AG09309 (cell line): Measurements from ENCODE around the gene TMPRSS9.

Experiments used
- DNase-seq: peaks from one replicate; pipeline ENCODE4 v3.0.0-alpha.2; 2010; ENCODE audit warnings: low read depth
- H3K4me3 ChIP-seq: 2 replicates; pipeline ENCODE4 v1.5.1; 2011; ENCODE audit warnings: mild to moderate bottlenecking, low read depth, low read length, moderate library complexity; ENCODE audit not compliant: control insufficient read depth
- TF ChIP-seq, protein P1 (sequence below): IDR thresholded peaks from 2 replicates; pipeline ENCODE4 v1.5.1; 2011; ENCODE audit warnings: mild to moderate bottlenecking, low read depth, low read length, inconsistent platforms; ENCODE audit not compliant: insufficient read depth, control insufficient read depth; ENCODE audit errors: missing control alignments

The TMPRSS9 gene

DNA sequence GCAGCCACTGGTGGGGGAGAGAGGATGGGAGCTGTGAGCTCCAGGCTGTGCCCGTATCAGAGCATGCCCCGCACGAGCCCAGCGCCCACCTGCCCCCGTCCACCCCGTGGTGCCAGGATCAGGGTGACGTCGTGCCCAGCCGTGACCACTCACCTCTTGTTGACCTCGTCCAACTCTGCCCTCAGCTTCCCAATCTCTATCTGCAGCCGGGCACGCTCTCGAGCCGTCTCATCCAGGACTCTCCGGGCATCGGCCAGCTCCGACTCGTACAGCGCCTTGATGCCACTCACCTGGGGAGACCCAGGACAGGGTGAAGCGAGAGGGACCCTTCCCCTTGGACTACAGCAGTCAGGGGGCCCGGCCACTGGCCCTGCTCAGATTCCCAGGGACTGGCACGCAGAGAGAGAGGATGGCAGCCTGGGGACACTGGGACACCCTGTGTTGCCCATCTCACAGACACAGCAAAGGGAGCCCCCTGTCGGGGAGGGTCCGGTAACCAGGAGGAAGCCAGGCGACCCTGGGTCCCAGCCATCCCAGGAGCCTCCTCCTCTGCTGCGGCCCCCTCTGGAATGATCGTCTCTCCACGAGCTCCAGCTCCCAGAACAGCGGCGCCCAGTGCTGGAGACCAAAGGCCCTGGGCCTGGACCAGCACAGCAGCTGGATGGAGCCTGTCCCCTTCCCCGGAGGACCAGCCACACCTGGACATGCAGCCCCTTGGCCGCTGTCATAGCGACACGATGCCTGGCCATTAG lies 84.4 kb downstream of the TMPRSS9 start:
- no peak overlapping the region for H3K4me3 ChIP-seq
- DNase-seq, result no peak
- TF ChIP-seq, protein P1, sequence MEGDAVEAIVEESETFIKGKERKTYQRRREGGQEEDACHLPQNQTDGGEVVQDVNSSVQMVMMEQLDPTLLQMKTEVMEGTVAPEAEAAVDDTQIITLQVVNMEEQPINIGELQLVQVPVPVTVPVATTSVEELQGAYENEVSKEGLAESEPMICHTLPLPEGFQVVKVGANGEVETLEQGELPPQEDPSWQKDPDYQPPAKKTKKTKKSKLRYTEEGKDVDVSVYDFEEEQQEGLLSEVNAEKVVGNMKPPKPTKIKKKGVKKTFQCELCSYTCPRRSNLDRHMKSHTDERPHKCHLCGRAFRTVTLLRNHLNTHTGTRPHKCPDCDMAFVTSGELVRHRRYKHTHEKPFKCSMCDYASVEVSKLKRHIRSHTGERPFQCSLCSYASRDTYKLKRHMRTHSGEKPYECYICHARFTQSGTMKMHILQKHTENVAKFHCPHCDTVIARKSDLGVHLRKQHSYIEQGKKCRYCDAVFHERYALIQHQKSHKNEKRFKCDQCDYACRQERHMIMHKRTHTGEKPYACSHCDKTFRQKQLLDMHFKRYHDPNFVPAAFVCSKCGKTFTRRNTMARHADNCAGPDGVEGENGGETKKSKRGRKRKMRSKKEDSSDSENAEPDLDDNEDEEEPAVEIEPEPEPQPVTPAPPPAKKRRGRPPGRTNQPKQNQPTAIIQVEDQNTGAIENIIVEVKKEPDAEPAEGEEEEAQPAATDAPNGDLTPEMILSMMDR, result no peak

DNA sequence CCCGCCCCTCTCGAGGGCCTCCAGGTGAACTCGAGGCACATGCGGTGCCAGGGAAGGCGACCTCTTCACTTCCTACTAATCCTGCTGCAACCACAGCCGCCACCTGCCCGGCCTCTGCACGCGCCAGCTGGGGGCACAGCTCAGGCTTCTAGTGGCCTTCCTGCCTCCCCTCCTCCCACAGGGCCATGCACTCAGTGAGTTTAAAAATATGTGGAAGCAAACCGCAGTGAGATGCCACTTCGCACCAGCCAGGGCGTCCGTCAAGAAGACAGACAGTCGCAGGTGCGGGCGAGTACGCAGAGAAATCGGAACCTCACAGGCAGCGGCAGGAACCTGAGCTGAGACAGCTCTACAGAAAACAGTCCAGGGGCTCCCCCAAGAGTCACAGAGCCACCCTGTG lies 86.3 kb downstream of the TMPRSS9 start:
- no peak for DNase-seq
- no peak overlapping the region for H3K4me3 ChIP-seq

DNA sequence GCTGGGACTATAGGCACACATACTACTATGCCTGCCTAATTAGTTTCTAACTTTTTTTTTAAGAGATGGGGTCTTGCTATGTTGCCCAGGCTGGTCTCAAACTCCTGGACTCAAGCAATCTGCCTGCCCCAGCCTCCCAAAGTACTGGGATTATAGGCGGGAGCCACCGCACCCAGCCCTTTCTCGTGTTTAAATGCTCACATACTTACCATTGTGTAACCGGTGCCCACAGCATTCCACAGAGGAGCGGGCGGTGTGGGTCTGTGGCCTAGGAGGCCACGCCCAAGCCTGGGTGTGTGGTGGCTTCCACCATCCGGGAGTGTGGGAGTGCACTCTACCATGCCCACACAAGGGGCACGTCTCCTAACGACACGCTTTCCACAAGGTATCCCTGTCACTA lies 89.0 kb downstream of the TMPRSS9 start:
- no peak for DNase-seq
- TF ChIP-seq, protein P1, result no peak
- H3K4me3 ChIP-seq, result no peak overlapping the region

More for the DNA sequence above, 86.3 kb downstream of the TMPRSS9 start:
- TF ChIP-seq, protein P1, result no peak

DNA sequence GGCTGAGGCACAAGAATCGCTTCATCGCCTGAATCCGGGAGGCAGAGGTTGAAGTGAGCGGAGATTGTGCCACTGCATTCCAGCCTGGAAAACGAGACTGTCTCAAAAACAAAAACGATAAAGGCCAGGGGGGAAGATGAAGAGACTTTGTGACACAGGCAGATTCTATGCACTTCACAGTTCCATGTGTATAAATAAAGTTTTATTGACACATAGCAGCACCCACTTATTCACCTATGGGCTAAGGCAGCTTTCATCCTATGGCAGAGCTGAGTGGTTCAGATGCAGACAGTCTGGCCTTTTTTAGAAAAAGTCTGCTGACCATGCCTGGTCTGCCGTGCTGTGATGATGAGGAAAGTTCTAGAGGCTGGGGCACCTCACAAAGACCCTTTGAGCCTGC lies 91.1 kb downstream of the TMPRSS9 start:
- TF ChIP-seq, protein P1, result no peak
- H3K4me3 ChIP-seq, result no peak overlapping the region
- DNase-seq, result no peak

DNA sequence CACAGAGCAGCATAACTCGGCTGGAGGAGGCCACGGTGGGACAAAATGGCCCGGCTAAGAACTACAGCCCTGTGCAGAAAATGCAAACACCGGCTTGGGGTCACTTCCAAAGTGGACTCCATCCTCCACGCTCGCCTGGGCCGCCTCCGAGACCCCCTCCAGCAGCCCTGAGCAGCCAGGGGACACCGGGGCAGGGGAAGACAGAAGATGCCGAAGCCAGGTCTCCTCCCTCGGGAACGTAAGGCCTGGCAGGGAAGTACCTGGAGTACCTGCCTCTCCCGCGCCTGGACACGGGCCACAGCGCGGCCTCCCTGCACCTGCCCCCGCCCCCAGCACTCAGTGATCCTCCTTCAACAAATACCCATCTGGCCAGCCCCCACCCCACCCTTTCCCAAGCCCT lies 91.7 kb downstream of the TMPRSS9 start:
- TF ChIP-seq, protein P1, result no peak
- no peak overlapping the region for H3K4me3 ChIP-seq
- DNase-seq, result no peak

DNA sequence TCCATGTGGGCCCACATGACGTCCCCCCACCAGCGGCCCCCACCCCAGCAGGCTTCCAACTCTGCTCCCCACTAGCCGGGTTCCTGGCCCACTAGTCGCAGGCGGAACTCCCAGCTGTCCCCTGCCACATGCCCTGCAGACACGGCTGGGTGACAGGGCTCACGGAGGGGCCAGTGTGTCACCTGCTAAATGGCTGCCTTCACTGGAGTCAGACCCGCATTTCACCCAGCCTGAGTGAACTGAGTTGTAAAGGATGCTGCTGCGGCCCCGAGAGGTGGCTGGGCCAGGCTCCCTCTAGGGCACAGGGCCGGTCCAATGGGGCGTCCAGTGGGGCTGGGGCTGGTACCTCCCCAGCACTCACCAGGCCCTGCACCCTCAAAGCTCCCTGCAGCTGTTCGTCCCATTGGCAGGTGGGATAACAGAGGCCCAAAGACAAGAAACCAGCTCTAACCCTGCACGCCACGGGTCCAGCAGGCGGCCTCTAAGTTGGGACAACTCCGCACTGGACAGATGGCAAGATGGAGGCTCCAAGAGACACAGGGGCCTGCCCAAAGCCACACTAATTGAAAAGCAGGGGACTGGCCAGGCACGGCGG lies 93.5 kb downstream of the TMPRSS9 start:
- TF ChIP-seq, protein P1, result no peak
- no peak for DNase-seq
- H3K4me3 ChIP-seq, result no peak overlapping the region
